Natural killer cell (primary cell): ENCODE data around the gene TTC23L. TPM values are rescaled to one million over a fixed set of nuclear protein-coding genes. Genes with fewer than 3 reads are reported as not detected.
A peak's percentile ranks its signal among the peaks of the same experiment; 100 is the strongest.

Experiments used
- ATAC-seq, 3 donors: fragments of 150-1000 bp in 2 of 3; fragments of 200-7000 bp in 1 of 3; cut with Tn5 transposase; 1 replicate in 1 of 3; 2 replicates in 2 of 3; pipeline ENCODE4 v1.10.0; 2021; ENCODE audit warnings: mild to moderate bottlenecking in 2 of 3, moderate library complexity in 2 of 3
- DNase-seq, 2 donors: peaks; one replicate each; pipeline versions ENCODE4 v3.0.0 to v3.0.0-alpha.2; 2013 to 2021; ENCODE audit warnings: mixed read lengths in 1 of 2
- H3K27ac ChIP-seq: one replicate; pipeline ENCODE4 v1.5.1; 2013; ENCODE audit warnings: mild to moderate bottlenecking, low read length
- H3K27me3 ChIP-seq: one replicate; pipeline ENCODE4 v1.6.1; 2013; ENCODE audit warnings: low read length; ENCODE audit not compliant: control insufficient read depth, insufficient read depth
- H3K36me3 ChIP-seq: one replicate; pipeline ENCODE4 v1.6.1; 2013; ENCODE audit warnings: low read length; ENCODE audit not compliant: control insufficient read depth, insufficient read depth
- H3K4me1 ChIP-seq: one replicate; pipeline ENCODE4 v1.6.1; 2013; ENCODE audit warnings: low read length; ENCODE audit not compliant: control insufficient read depth, insufficient read depth
- H3K4me3 ChIP-seq: one replicate; pipeline ENCODE4 v1.5.1; 2013; ENCODE audit warnings: low read length
- H3K9me3 ChIP-seq: one replicate; pipeline ENCODE4 v1.6.1; 2013; ENCODE audit warnings: low read length; ENCODE audit not compliant: control insufficient read depth, insufficient read depth
- H3K27ac Mint-ChIP-seq, 2 donors: one replicate each; pipeline ENCODE4 v1.8.0; 2022; ENCODE audit warnings: mild to moderate bottlenecking in 2 of 2, mixed read lengths in 2 of 2, moderate library complexity in 1 of 2
- H3K27me3 Mint-ChIP-seq, 2 donors: one replicate each; pipeline ENCODE4 v1.8.0; 2022; ENCODE audit warnings: low read depth in 2 of 2, mixed read lengths in 2 of 2
- H3K36me3 Mint-ChIP-seq: one replicate; pipeline ENCODE4 v1.8.0; 2022; ENCODE audit warnings: mixed read lengths
- H3K4me1 Mint-ChIP-seq, 2 donors: one replicate each; pipeline ENCODE4 v1.8.0; 2022; ENCODE audit warnings: mixed read lengths in 2 of 2
- H3K4me3 Mint-ChIP-seq: one replicate; pipeline ENCODE4 v1.8.0; 2022; ENCODE audit warnings: mild to moderate bottlenecking, moderate library complexity, mixed read lengths
- H3K9me3 Mint-ChIP-seq, 2 donors: one replicate each; pipeline ENCODE4 v1.8.0; 2022; ENCODE audit warnings: mixed read lengths in 2 of 2
- CTCF ChIP-seq: fragments of 200-600 bp; IDR thresholded peaks from one replicate; pipeline ENCODE4 v1.8.0; 2022; ENCODE audit warnings: antibody characterized with exemption
- WGBS: methylation state at CpG from one replicate; pipeline ENCODE4 v1.1.7; 2013; ENCODE audit warnings: missing lambda C conversion rate; ENCODE audit not compliant: insufficient coverage; 5-methylcytosine and 5-hydroxymethylcytosine counted together
- intact Hi-C: fragments of 100-400 bp; cut with micrococcal nuclease; formaldehyde crosslinking; loops from one replicate; pipeline ENCODE4 v1.14.2; 2022
- total RNA-seq, 4 donors: library from RNA; stranded (reverse); fragments of 120-200 nt in 1 of 4; gene quantifications; one replicate each; pipeline versions ENCODE4 v1.2.3 to v1.2.4, GENCODE V29; 2013 to 2022

Gene TTC23L
- total RNA-seq, 3 donors from 2014 or later (not counting 1 experiment from before 2014, with no cell fraction given): 0.48 TPM; not detected in 2

- no peaks in the 10 kb centered on the region for H3K36me3 Mint-ChIP-seq
- no peak overlapping the region for H3K4me3 ChIP-seq
- no peak for TF ChIP-seq CTCF
Measured at GRCh38 chr5:34833976-34834793, 4.8 kb upstream of the TTC23L start.

GRCh38 chr5:34834794-34835089 lies 4.2 kb upstream of the TTC23L start:
- H3K27ac Mint-ChIP-seq: no peak overlapping the region
- intact Hi-C loops: loop anchor here (5.0 kb wide), 1 partner anchor 83 kb away; the partner anchor contains the start of genes BRIX1 and RAD1
- peaks cover 0 to 7% of the 10 kb centered on the region in 2 donors for H3K27me3 Mint-ChIP-seq
- H3K9me3 Mint-ChIP-seq: no peaks in the 10 kb centered on the region
- no peak for TF ChIP-seq CTCF
- no peaks in the 10 kb centered on the region for H3K9me3 ChIP-seq
- H3K27me3 ChIP-seq: no peaks in the 10 kb centered on the region
- peaks cover 11% of the 10 kb centered on the region for H3K4me1 ChIP-seq
- no peaks in the 10 kb centered on the region for H3K36me3 ChIP-seq
- 67% methylated on average over 1 of the region's 1 CpG for WGBS
- no peaks in the 10 kb centered on the region for H3K36me3 Mint-ChIP-seq
- no peak overlapping the region for H3K27ac ChIP-seq
- H3K4me1 Mint-ChIP-seq: peaks cover 14 to 18% of the 10 kb centered on the region in 2 donors
- no peak overlapping the region for H3K4me3 ChIP-seq
- ATAC-seq (no peak), DNase-seq (no peak)
- no peak overlapping the region for H3K4me3 Mint-ChIP-seq

More at GRCh38 chr5:34833976-34834793, 4.8 kb upstream of the TTC23L start:
- Mint-ChIP-seq H3K4me3 (no peak overlapping the region), H3K9me3 (no peaks in the 10 kb centered on the region), H3K27ac (no peak overlapping the region), H3K4me1 (peaks cover 10 to 12% of the 10 kb centered on the region in 2 donors), H3K27me3 (peaks cover 0 to 5% of the 10 kb centered on the region in 2 donors)
- H3K36me3 ChIP-seq: no peaks in the 10 kb centered on the region
- 84% methylated on average over 9 of the region's 9 CpGs for WGBS
- intact Hi-C loops: no loop called here
- H3K27ac ChIP-seq: no peak overlapping the region
- no peak for DNase-seq
- H3K4me1 ChIP-seq: peaks cover 6% of the 10 kb centered on the region
- no peaks in the 10 kb centered on the region for H3K27me3 ChIP-seq
- H3K9me3 ChIP-seq: no peaks in the 10 kb centered on the region
- ATAC-seq: no peak

- Mint-ChIP-seq H3K4me3 (no peak overlapping the region), H3K4me1 (peaks cover 14 to 20% of the 10 kb centered on the region in 2 donors)
- no peak overlapping the region for H3K4me3 ChIP-seq
Measured at GRCh38 chr5:34835664-34836063, 3.3 kb upstream of the TTC23L start.

More at GRCh38 chr5:34835664-34836063, 3.3 kb upstream of the TTC23L start:
- 96% methylated on average over 3 of the region's 3 CpGs for WGBS
- Mint-ChIP-seq H3K27ac (peak overlapping the region in 1 of 2 donors; percentile 64), H3K9me3 (no peaks in the 10 kb centered on the region), H3K36me3 (no peaks in the 10 kb centered on the region), H3K27me3 (peaks cover 0 to 7% of the 10 kb centered on the region in 2 donors)
- Histone ChIP-seq H3K9me3 (no peaks in the 10 kb centered on the region), H3K27ac (no peak overlapping the region), H3K27me3 (no peaks in the 10 kb centered on the region), H3K4me1 (peaks cover 12% of the 10 kb centered on the region), H3K36me3 (no peaks in the 10 kb centered on the region)
- intact Hi-C loops: loop anchor here (5.0 kb wide), 1 partner anchor 82 kb away; the partner anchor contains the start of genes BRIX1 and RAD1
- ATAC-seq (no peak), DNase-seq (no peak)
- TF ChIP-seq CTCF: no peak
